ENCODE results near the gene THSD7A. TPM values are rescaled to one million over a fixed set of nuclear protein-coding genes. Genes with fewer than 3 reads are reported as not detected.

Gene THSD7A
- total and polyA plus RNA-seq, 7 donors: 0.06 to 1.4 (median 0.21) TPM

DNA sequence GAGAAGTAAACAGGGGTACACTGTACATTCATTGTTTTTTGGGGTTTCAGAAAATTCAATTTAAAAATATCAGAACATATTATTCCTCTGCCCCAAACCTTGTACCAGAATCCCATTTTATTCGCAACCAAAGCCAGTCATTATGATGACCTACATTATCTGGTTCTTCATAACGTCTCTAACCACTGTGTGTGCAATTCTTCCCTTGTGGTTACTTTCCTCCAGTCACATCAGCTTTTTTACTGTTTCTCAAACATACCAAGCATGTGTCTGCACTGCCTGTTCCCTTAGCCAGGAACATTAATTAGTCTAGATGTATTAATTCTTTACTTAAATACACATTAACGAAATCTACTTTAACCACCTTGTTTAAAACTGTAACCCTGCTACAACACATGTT is 64.8 kb downstream of the THSD7A start:
- intact Hi-C loops (cut with DNase I): no loop called here
- Histone ChIP-seq H3K4me3 (no peak overlapping the region), H3K27me3 (ENCODE audit: insufficient read depth in 3 of 3, low read length in 2 of 3) (no peaks in the 10 kb centered on the region), H3K9me3 (no peaks in the 10 kb centered on the region), H3K4me1 (no peaks in the 10 kb centered on the region), H3K27ac (no peak overlapping the region), H3K36me3 (ENCODE audit: insufficient read depth in 1 of 2, low read depth in 1 of 2) (no peaks in the 10 kb centered on the region)
- DNase-seq: no peak
- ATAC-seq: no peak
- 83 to 94% (median 83%) methylated on average over 3 of the region's 3 CpGs for WGBS, 3 donors
- TF ChIP-seq, protein P1, sequence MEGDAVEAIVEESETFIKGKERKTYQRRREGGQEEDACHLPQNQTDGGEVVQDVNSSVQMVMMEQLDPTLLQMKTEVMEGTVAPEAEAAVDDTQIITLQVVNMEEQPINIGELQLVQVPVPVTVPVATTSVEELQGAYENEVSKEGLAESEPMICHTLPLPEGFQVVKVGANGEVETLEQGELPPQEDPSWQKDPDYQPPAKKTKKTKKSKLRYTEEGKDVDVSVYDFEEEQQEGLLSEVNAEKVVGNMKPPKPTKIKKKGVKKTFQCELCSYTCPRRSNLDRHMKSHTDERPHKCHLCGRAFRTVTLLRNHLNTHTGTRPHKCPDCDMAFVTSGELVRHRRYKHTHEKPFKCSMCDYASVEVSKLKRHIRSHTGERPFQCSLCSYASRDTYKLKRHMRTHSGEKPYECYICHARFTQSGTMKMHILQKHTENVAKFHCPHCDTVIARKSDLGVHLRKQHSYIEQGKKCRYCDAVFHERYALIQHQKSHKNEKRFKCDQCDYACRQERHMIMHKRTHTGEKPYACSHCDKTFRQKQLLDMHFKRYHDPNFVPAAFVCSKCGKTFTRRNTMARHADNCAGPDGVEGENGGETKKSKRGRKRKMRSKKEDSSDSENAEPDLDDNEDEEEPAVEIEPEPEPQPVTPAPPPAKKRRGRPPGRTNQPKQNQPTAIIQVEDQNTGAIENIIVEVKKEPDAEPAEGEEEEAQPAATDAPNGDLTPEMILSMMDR (IDR thresholded peaks at IDR 0.05): no peak

DNA sequence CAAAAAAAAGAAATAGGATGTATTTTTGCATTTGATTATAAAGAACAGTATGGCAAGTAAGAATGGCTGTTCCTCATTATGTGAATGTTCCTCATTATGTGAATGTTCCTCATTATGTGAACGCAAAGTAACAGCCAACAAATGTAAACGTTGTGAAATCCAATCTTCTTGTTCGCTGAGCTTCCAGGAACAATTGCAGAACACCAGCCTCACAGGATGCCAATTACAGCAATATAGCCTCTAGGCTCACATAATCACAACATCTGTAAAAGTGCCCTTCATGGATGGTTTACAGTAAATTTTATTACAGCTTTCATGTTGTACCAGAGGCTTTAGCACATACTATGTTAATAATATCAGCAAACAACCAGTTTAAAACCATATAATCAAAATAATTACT is 71.6 kb downstream of the THSD7A start:
- H3K9me3 ChIP-seq: no peaks in the 10 kb centered on the region
- DNase-seq: no peak
- TF ChIP-seq, protein P1 (IDR thresholded peaks at IDR 0.05): no peak
- no peak overlapping the region for H3K4me3 ChIP-seq
- ATAC-seq: no peak
- no peaks in the 10 kb centered on the region for H3K27me3 ChIP-seq (ENCODE audit: insufficient read depth in 3 of 3, low read length in 2 of 3)
- no peaks in the 10 kb centered on the region for H3K36me3 ChIP-seq (ENCODE audit: insufficient read depth in 1 of 2, low read depth in 1 of 2)
- intact Hi-C loops (cut with DNase I): no loop called here
- no peak overlapping the region for H3K27ac ChIP-seq
- H3K4me1 ChIP-seq: no peaks in the 10 kb centered on the region
- 23 to 40% (median 37%) methylated on average over 3 of the region's 3 CpGs for WGBS, 3 donors

DNA sequence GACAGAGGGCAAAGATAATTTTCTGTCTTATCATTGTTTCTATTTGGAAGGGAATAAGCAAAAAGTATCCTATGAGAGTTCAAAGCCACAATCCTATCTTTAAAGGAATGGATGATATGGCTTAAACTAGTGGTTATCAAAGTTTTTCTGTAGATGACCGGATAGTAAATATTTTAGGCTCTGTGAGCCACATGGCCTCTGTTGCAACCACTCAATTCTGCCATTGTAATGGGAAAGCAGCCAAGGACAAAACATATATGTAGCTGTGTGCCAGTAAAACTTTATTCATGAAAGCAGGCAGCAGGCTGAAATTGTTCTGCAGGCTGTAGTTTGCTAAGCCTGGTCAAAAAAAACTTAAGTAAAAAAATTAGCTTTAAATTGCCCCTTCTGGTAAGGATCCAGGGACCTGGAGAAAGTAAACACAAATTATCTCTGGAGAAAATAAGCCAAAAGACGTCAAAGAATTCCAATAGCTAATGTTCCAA is 73.3 kb downstream of the THSD7A start:
- WGBS, 3 donors: 46 to 60% (median 58%) methylated on average over 2 of the region's 2 CpGs
- ATAC-seq: no peak
- no peak for DNase-seq
- Histone ChIP-seq H3K36me3 (ENCODE audit: insufficient read depth in 1 of 2, low read depth in 1 of 2) (no peaks in the 10 kb centered on the region), H3K4me3 (no peak overlapping the region), H3K4me1 (no peaks in the 10 kb centered on the region), H3K27ac (no peak overlapping the region), H3K27me3 (ENCODE audit: insufficient read depth in 3 of 3, low read length in 2 of 3) (no peaks in the 10 kb centered on the region), H3K9me3 (no peaks in the 10 kb centered on the region)
- TF ChIP-seq, protein P1 (IDR thresholded peaks at IDR 0.05): no peak
- intact Hi-C loops (cut with DNase I): no loop called here

DNA sequence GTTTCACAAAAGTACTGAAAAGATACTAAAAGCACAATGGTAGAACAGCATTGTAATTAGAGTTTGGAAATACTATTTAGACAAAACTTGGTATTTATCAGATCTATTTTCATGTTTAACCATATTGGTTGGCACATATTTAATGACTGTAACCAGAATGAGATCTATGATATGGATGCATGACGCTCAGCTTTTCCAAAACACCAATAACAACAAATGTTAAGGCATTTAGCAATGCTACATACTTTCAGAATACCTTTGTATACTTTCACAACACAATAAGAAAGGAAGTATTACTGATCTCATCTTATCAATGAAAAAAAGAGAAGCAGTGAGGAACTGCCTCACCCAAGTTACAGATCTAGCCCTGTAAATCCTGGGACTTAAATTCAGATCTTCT is 74.8 kb downstream of the THSD7A start:
- H3K36me3 ChIP-seq (ENCODE audit: insufficient read depth in 1 of 2, low read depth in 1 of 2): no peaks in the 10 kb centered on the region
- TF ChIP-seq, protein P1 (IDR thresholded peaks at IDR 0.05): no peak
- no peaks in the 10 kb centered on the region for H3K9me3 ChIP-seq
- no peaks in the 10 kb centered on the region for H3K4me1 ChIP-seq
- no peak overlapping the region for H3K4me3 ChIP-seq
- DNase-seq (no peak), ATAC-seq (no peak)
- WGBS, 3 donors: 79 to 97% (median 93%) methylated on average over 1 of the region's 1 CpG
- intact Hi-C loops (cut with DNase I): no loop called here
- H3K27ac ChIP-seq: no peak overlapping the region
- no peaks in the 10 kb centered on the region for H3K27me3 ChIP-seq (ENCODE audit: insufficient read depth in 3 of 3, low read length in 2 of 3)

DNA sequence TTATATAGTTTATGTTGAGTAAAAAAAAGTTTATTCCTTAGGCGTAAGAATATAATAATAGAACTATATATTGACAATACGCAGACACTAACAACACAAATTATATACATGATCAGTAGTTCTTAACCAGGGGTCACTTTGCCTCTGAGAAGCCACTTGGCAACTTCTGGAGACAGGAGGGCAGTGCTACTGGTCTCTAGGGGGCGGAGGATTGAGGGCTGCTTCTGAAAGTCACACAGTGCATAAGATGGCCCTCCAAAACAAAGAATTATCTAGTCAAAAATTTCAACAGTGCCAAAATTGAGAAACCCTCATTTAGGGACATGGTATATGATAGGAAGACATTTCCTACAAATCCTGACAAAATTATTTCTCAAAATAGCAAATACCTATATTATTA is 77.1 kb downstream of the THSD7A start:
- DNase-seq (no peak), ATAC-seq (no peak)
- no peaks in the 10 kb centered on the region for H3K4me1 ChIP-seq
- H3K4me3 ChIP-seq: no peak overlapping the region
- TF ChIP-seq, protein P1 (IDR thresholded peaks at IDR 0.05): no peak
- no peak overlapping the region for H3K27ac ChIP-seq
- no peaks in the 10 kb centered on the region for H3K9me3 ChIP-seq
- intact Hi-C loops (cut with DNase I): no loop called here
- 94 to 98% (median 98%) methylated on average over 3 of the region's 3 CpGs for WGBS, 3 donors
- no peaks in the 10 kb centered on the region for H3K27me3 ChIP-seq (ENCODE audit: insufficient read depth in 3 of 3, low read length in 2 of 3)
- H3K36me3 ChIP-seq (ENCODE audit: insufficient read depth in 1 of 2, low read depth in 1 of 2): no peaks in the 10 kb centered on the region

All from psoas muscle (tissue), 8 donors.